H1 (cell line): ENCODE measurements around the gene ZNF155. TPM values are rescaled to one million over a fixed set of nuclear protein-coding genes. Genes with fewer than 3 reads are reported as not detected.

ENCODE experiments used
- CTCF ChIA-PET: fragments of 300-600 bp; sonication (Branson Sonifier 250); formaldehyde crosslinking; loops from one replicate; lab custom pipeline; 2021; ENCODE audit not compliant: partially characterized antibody; lab: Charles Lee
- POLR2A ChIA-PET: fragments of 300-600 bp; sonication (Branson Sonifier 250); formaldehyde crosslinking; loops from one replicate; lab custom pipeline; 2021; ENCODE audit warnings: inconsistent platforms; ENCODE audit not compliant: partially characterized antibody; lab: Charles Lee
- DNase-seq, 2 experiments: peaks; one replicate each; pipeline versions ENCODE4 v3.0.0 to v3.0.0-alpha.2; 2010 to 2022; ENCODE audit warnings: low spot score in 2 of 2, low read depth in 1 of 2, mixed read lengths in 1 of 2
- FAIRE-seq: peaks from 2 replicates; lab custom pipeline; 2011; peaks lifted over from hg19 to GRCh38; lab: Jason Lieb, UNC
- H2AFZ ChIP-seq: 2 replicates; pipeline ENCODE4 v1.8.1; 2012; ENCODE audit warnings: low read length, inconsistent platforms
- H2AK5ac ChIP-seq: 2 replicates; pipeline ENCODE4 v1.6.1; 2013; ENCODE audit warnings: low read depth, low read length
- H2BK120ac ChIP-seq: replicated peaks from 2 replicates; pipeline ENCODE3; 2013; ENCODE audit warnings: low read depth, low read length, inconsistent platforms
- H2BK12ac ChIP-seq: 2 replicates; pipeline ENCODE4 v1.6.1; 2013; ENCODE audit warnings: low read depth, low read length
- H2BK15ac ChIP-seq: 2 replicates; pipeline ENCODE4 v1.6.1; 2013; ENCODE audit warnings: low read length
- H2BK20ac ChIP-seq: 2 replicates; pipeline ENCODE4 v1.6.1; 2013; ENCODE audit warnings: low read length
- H2BK5ac ChIP-seq: 2 replicates; pipeline ENCODE4 v1.6.1; 2013; ENCODE audit warnings: low read depth, low read length
- H3K14ac ChIP-seq: 2 replicates; pipeline ENCODE4 v1.6.1; 2013; ENCODE audit warnings: inconsistent platforms; ENCODE audit not compliant: insufficient read length
- H3K18ac ChIP-seq: 2 replicates; pipeline ENCODE4 v1.6.1; 2013; ENCODE audit warnings: low read length; ENCODE audit errors: extremely low read depth
- H3K23ac ChIP-seq: 2 replicates; pipeline ENCODE4 v1.6.1; 2013; ENCODE audit warnings: inconsistent platforms; ENCODE audit not compliant: insufficient read length
- H3K23me2 ChIP-seq: 2 replicates; pipeline ENCODE4 v1.6.1; 2013; ENCODE audit warnings: low read depth, low read length
- H3K27ac ChIP-seq: 2 replicates; pipeline ENCODE4 v1.6.1; 2011; ENCODE audit warnings: low read depth, low read length, inconsistent platforms
- H3K27me3 ChIP-seq, 4 experiments: replicated peaks in 1 of 4; 1 replicate in 1 of 4; 2 replicates in 3 of 4; pipeline versions ENCODE4 v1.6.1 to v1.8.1; 2011 to 2013; ENCODE audit warnings: low read length in 3 of 4, mild to moderate bottlenecking in 3 of 4, inconsistent platforms in 2 of 4, mixed read lengths in 2 of 4, moderate library complexity in 1 of 4; ENCODE audit not compliant: control insufficient read depth in 3 of 4, insufficient read depth in 3 of 4; ENCODE audit errors: extremely low read depth in 1 of 4
- H3K36me3 ChIP-seq, 4 experiments: 2 replicates each; pipeline versions ENCODE4 v1.6.1 to v1.8.1; 2011 to 2013; ENCODE audit warnings: mild to moderate bottlenecking in 4 of 4, low read length in 3 of 4, moderate library complexity in 2 of 4, control low read depth in 1 of 4, inconsistent platforms in 1 of 4; ENCODE audit not compliant: insufficient read depth in 4 of 4, control insufficient read depth in 2 of 4
- H3K4ac ChIP-seq: replicated peaks from 2 replicates; pipeline ENCODE3; 2013; ENCODE audit warnings: low read length, low read depth, mixed read lengths, inconsistent platforms; ENCODE audit not compliant: insufficient read length
- H3K4me1 ChIP-seq, 4 experiments: replicated peaks in 1 of 4; 1 replicate in 1 of 4; 2 replicates in 3 of 4; pipeline versions ENCODE4 v1.6.1 to v1.8.1; 2011 to 2013; ENCODE audit warnings: low read length in 3 of 4, inconsistent platforms in 2 of 4, mixed read lengths in 1 of 4; ENCODE audit not compliant: insufficient read depth in 4 of 4, control insufficient read depth in 3 of 4
- H3K4me2 ChIP-seq, 2 experiments: 2 replicates each; pipeline versions ENCODE4 v1.6.1 to v1.8.1; 2011 to 2013; ENCODE audit warnings: low read depth in 2 of 2, low read length in 2 of 2, control low read depth in 1 of 2, inconsistent platforms in 1 of 2, mild to moderate bottlenecking in 1 of 2; ENCODE audit not compliant: insufficient read depth in 1 of 2
- H3K4me3 ChIP-seq, 4 experiments: fragments of 200-600, 300-600 bp in 1 of 4; sonication (generic), shearing (Covaris generic), sonication (Bioruptor Twin) in 1 of 4; 2 replicates each; pipeline versions ENCODE4 v1.5.1 to v1.8.1; 2011 to 2016; ENCODE audit warnings: low read length in 4 of 4, low read depth in 3 of 4, control low read depth in 2 of 4, inconsistent platforms in 2 of 4, mild to moderate bottlenecking in 2 of 4, mixed read lengths in 1 of 4, moderate library complexity in 1 of 4; ENCODE audit not compliant: insufficient read depth in 2 of 4; ENCODE audit errors: extremely low read depth in 1 of 4
- H3K56ac ChIP-seq: replicated peaks from 2 replicates; pipeline ENCODE3; 2013; ENCODE audit warnings: low read depth, mild to moderate bottlenecking, mixed read lengths, low read length, inconsistent platforms; ENCODE audit not compliant: insufficient read length
- H3K79me1 ChIP-seq: 2 replicates; pipeline ENCODE4 v1.6.1; 2013; ENCODE audit warnings: low read depth, low read length, control low read depth
- H3K79me2 ChIP-seq, 2 experiments: 2 replicates each; pipeline versions ENCODE4 v1.6.1 to v1.8.1; 2012 to 2013; ENCODE audit warnings: low read length in 2 of 2, mild to moderate bottlenecking in 2 of 2, inconsistent platforms in 1 of 2; ENCODE audit not compliant: insufficient read depth in 2 of 2, control insufficient read depth in 1 of 2
- H3K9ac ChIP-seq, 4 experiments: replicated peaks in 1 of 4; 1 replicate in 1 of 4; 2 replicates in 3 of 4; pipeline versions ENCODE4 v1.6.1 to v1.8.1; 2011 to 2013; ENCODE audit warnings: low read depth in 3 of 4, low read length in 3 of 4, control low read depth in 2 of 4, mild to moderate bottlenecking in 2 of 4, moderate library complexity in 2 of 4, inconsistent platforms in 1 of 4; ENCODE audit errors: extremely low read depth in 1 of 4
- H3K9me3 ChIP-seq, 2 experiments: 2 replicates each; pipeline versions ENCODE4 v1.6.1 to v1.8.1; 2012 to 2013; ENCODE audit warnings: mild to moderate bottlenecking in 2 of 2, moderate library complexity in 2 of 2, control low read depth in 1 of 2, inconsistent platforms in 1 of 2, low read depth in 1 of 2, low read length in 1 of 2, mixed read lengths in 1 of 2; ENCODE audit not compliant: insufficient read depth in 2 of 2
- H4K20me1 ChIP-seq, 2 experiments: replicated peaks in 1 of 2; 2 replicates each; pipeline versions ENCODE3 to v1.8.1; 2011 to 2013; ENCODE audit warnings: inconsistent platforms in 2 of 2, low read length in 2 of 2, mild to moderate bottlenecking in 1 of 2; ENCODE audit not compliant: insufficient read depth in 2 of 2, control insufficient read depth in 1 of 2
- H4K5ac ChIP-seq: 2 replicates; pipeline ENCODE4 v1.6.1; 2013; ENCODE audit warnings: low read length, low read depth, mixed read lengths, inconsistent platforms; ENCODE audit not compliant: insufficient read length
- H4K8ac ChIP-seq: 2 replicates; pipeline ENCODE4 v1.8.0; 2013; ENCODE audit warnings: mild to moderate bottlenecking, moderate library complexity, low read length, inconsistent platforms; ENCODE audit not compliant: insufficient read depth; ENCODE audit errors: extremely low read depth
- H4K91ac ChIP-seq: replicated peaks from 2 replicates; pipeline ENCODE3; 2013; ENCODE audit warnings: low read length, mixed read lengths, inconsistent platforms; ENCODE audit not compliant: insufficient read length
- BACH1 ChIP-seq: IDR thresholded peaks from 2 replicates; pipeline ENCODE4 v1.6.1; 2012; ENCODE audit warnings: low read length, improper control_type of control experiment
- CHD1 ChIP-seq: IDR thresholded peaks from 2 replicates; pipeline ENCODE4 v1.6.1; 2012; ENCODE audit warnings: low read depth, low read length, improper control_type of control experiment
- CTCF ChIP-seq, 3 experiments: IDR thresholded peaks; 1 replicate in 2 of 3; 2 replicates in 1 of 3; pipeline versions ENCODE4 v1.5.1 to v1.6.1; 2011; ENCODE audit warnings: low read length in 3 of 3, mild to moderate bottlenecking in 3 of 3, inconsistent platforms in 2 of 3, low read depth in 1 of 3, moderate library complexity in 1 of 3; ENCODE audit not compliant: insufficient read depth in 1 of 3; ENCODE audit errors: control extremely low read depth in 1 of 3
- JUN ChIP-seq: IDR thresholded peaks from 2 replicates; pipeline ENCODE4 v1.6.1; 2011; ENCODE audit warnings: low read depth, mild to moderate bottlenecking, improper control_type of control experiment, low read length
- KDM4A ChIP-seq: IDR thresholded peaks from one replicate; pipeline ENCODE4 v1.7.1; 2012; ENCODE audit warnings: low read depth, mild to moderate bottlenecking, moderate library complexity, low read length, inconsistent platforms; ENCODE audit not compliant: severe bottlenecking
- PHF8 ChIP-seq: fragments of 200-600 bp; sonication (generic); conservative IDR thresholded peaks from 2 replicates; pipeline ENCODE4 v1.7.1; 2012; ENCODE audit warnings: low read depth, mild to moderate bottlenecking, inconsistent platforms, low read length, moderate library complexity
- POLR2AphosphoS5 ChIP-seq: IDR thresholded peaks from 2 replicates; pipeline ENCODE4 v1.6.1; 2011; ENCODE audit warnings: low read depth, low read length
- POU5F1 ChIP-seq: IDR thresholded peaks from 2 replicates; pipeline ENCODE4 v1.6.1; 2011; ENCODE audit warnings: low read depth, mild to moderate bottlenecking, low read length, moderate library complexity
- RAD21 ChIP-seq, 2 experiments: IDR thresholded peaks in 1 of 2; conservative IDR thresholded peaks in 1 of 2; 2 replicates each; pipeline ENCODE4 v1.6.1; 2011; ENCODE audit warnings: low read depth in 2 of 2, low read length in 2 of 2, improper control_type of control experiment in 1 of 2, inconsistent platforms in 1 of 2, mild to moderate bottlenecking in 1 of 2, moderate library complexity in 1 of 2
- SIRT6 ChIP-seq: IDR thresholded peaks from one replicate; pipeline ENCODE4 v1.7.1; 2012; ENCODE audit warnings: low read length, inconsistent platforms
- SIX5 ChIP-seq: IDR thresholded peaks from 2 replicates; pipeline ENCODE4 v1.6.1; 2011; ENCODE audit warnings: mild to moderate bottlenecking, low read depth, low read length
- ZNF274 ChIP-seq: IDR thresholded peaks from 2 replicates; pipeline ENCODE4 v1.7.0; 2012; ENCODE audit warnings: low read length, borderline replicate concordance; ENCODE audit errors: extremely low read depth
- WGBS, 2 experiments: shearing (Covaris generic) in 1 of 2; methylation state at CpG; one replicate each; pipeline versions ENCODE4 v1.1.6 to v1.1.7; 2013 to 2015; ENCODE audit warnings: low lambda C conversion rate in 2 of 2, mixed read lengths in 2 of 2, inconsistent platforms in 1 of 2, low coverage in 1 of 2, missing lambda C conversion rate in 1 of 2; ENCODE audit not compliant: insufficient replicate concordance in 2 of 2, insufficient coverage in 1 of 2, insufficient read length in 1 of 2; ENCODE audit errors: extremely low coverage in 1 of 2, missing lambda C conversion rate in 1 of 2; 5-methylcytosine and 5-hydroxymethylcytosine counted together
- polyA plus RNA-seq, 7 experiments: library from polyadenylated mRNA; depleted of rRNA in 3 of 7; stranded (reverse) in 5 of 7; unstranded in 2 of 7; fragments of >200 nt in 5 of 7; fragments of 200-250 nt in 2 of 7; gene quantifications; 1 replicate in 5 of 7; 2 replicates in 1 of 7; 4 replicates in 1 of 7; pipeline versions ENCODE4 v1.2.1 to v1.2.3, GENCODE V29; 2011 to 2013; ENCODE audit warnings: missing spikeins in 2 of 7, mixed read lengths in 2 of 7
- total RNA-seq: library from RNA; stranded (reverse); fragmentation: NEBNext Ultra II Directional; extraction: Animal tissue kit (Norgen Biotek cat#: 25700); gene quantifications from 2 replicates; pipeline ENCODE4 v1.2.1, GENCODE V29; 2021

Gene ZNF155
- total and polyA plus RNA-seq, 2 of the 8 experiments (the other 6 are each of a cell fraction or from before 2014, with no cell fraction given), result 3.1 to 9.0 TPM

GRCh38 chr19:44010468-44010867 is 26.5 kb downstream of the ZNF155 start:
- H3K9ac ChIP-seq, result no peak overlapping the region
- 96% methylated on average over 5 of the region's 5 CpGs; no CpG with 5 or more reads in 1 of the 2 experiments for WGBS, 2 experiments
- no peak overlapping the region for H2AK5ac ChIP-seq
- no peak overlapping the region for H2BK20ac ChIP-seq
- no peaks in the 10 kb centered on the region for H3K4me1 ChIP-seq
- H3K23ac ChIP-seq, result no peak overlapping the region
- no peak overlapping the region for H2BK12ac ChIP-seq
- H3K18ac ChIP-seq, result no peak overlapping the region
- no peak overlapping the region for H4K5ac ChIP-seq
- no peak overlapping the region for H2BK120ac ChIP-seq
- no peaks in the 10 kb centered on the region for H3K79me1 ChIP-seq
- H3K36me3 ChIP-seq, result peaks cover 2 to 39% (median 28%) of the 10 kb centered on the region in 4 experiments; a peak in 6 of 8 replicates
- ChIA-PET CTCF (no interaction called here), POLR2A (interaction anchor here (0.7 to 1.6 kb wide), 2 partner anchors 10 to 13 kb away, joined by 3 to 4 read pairs; no protein-coding TSS in a partner anchor)
- no peak overlapping the region for H3K4me2 ChIP-seq
- H3K56ac ChIP-seq, result no peak overlapping the region
- H2BK15ac ChIP-seq, result no peak overlapping the region
- no peak overlapping the region for H2BK5ac ChIP-seq
- DNase-seq, result no peak
- no peaks in the 10 kb centered on the region for H4K20me1 ChIP-seq
- no peak overlapping the region for H4K91ac ChIP-seq
- no peak overlapping the region for H2AFZ ChIP-seq
- H3K27me3 ChIP-seq, result no peaks in the 10 kb centered on the region
- H3K4ac ChIP-seq, result no peak overlapping the region
- no peak overlapping the region for H4K8ac ChIP-seq
- H3K79me2 ChIP-seq, result no peaks in the 10 kb centered on the region
- FAIRE-seq, result no peak
- H3K4me3 ChIP-seq, result no peak overlapping the region
- no peaks in the 10 kb centered on the region for H3K23me2 ChIP-seq
- H3K14ac ChIP-seq, result no peak overlapping the region
- peaks cover 36 to 47% of the 10 kb centered on the region in 2 experiments for H3K9me3 ChIP-seq
- no peak overlapping the region for H3K27ac ChIP-seq
- TF ChIP-seq POLR2AphosphoS5 (no peak), BACH1 (no peak), ZNF274 (no peak), SIRT6 (no peak), KDM4A (no peak), CHD1 (no peak), POU5F1 (no peak), SIX5 (no peak), PHF8 (no peak), RAD21 (IDR thresholded peaks at IDR 0.05 in 1 of 2, conservative IDR thresholded peaks at IDR 0.05 in 1 of 2; ENCODE audit: low read depth in 2 of 2, low read length in 2 of 2) (no peak), CTCF (IDR thresholded peaks at IDR 0.05; ENCODE audit: control extremely low read depth in 1 of 3, insufficient read depth in 1 of 3, low read depth in 1 of 3, low read length in 3 of 3) (no peak), JUN (no peak)
